HG03135 (cell line): ENCODE measurements around the gene TSPAN16.

Source experiments
- ATAC-seq: cut with Tn5 transposase; IDR thresholded peaks from one replicate; pipeline ENCODE4 v1.9.1; 2021; ENCODE audit warnings: mild to moderate bottlenecking, moderate library complexity; ENCODE audit not compliant: unreplicated experiment

The TSPAN16 gene

GRCh38 chr19:11268783-11269267 lies 27.1 kb upstream of the TSPAN16 start:
- no peak for ATAC-seq

GRCh38 chr19:11269408-11269807 lies 26.6 kb upstream of the TSPAN16 start:
- ATAC-seq: no peak

- ATAC-seq: no peak
Observed at GRCh38 chr19:11273296-11273695, 22.7 kb upstream of the TSPAN16 start.

GRCh38 chr19:11273989-11274388 lies 22.0 kb upstream of the TSPAN16 start:
- no peak for ATAC-seq

GRCh38 chr19:11274533-11275086 lies 21.4 kb upstream of the TSPAN16 start:
- ATAC-seq: no peak

- ATAC-seq: no peak
Observed at GRCh38 chr19:11278670-11279069, 17.3 kb upstream of the TSPAN16 start.

GRCh38 chr19:11279505-11280236 lies 16.3 kb upstream of the TSPAN16 start:
- ATAC-seq: no peak

GRCh38 chr19:11281356-11282049 lies 14.5 kb upstream of the TSPAN16 start:
- ATAC-seq: no peak

- no peak for ATAC-seq
Observed at GRCh38 chr19:11284515-11284914, 11.4 kb upstream of the TSPAN16 start.

GRCh38 chr19:11286312-11286974 lies 9.5 kb upstream of the TSPAN16 start:
- no peak for ATAC-seq

- ATAC-seq: no peak
Observed at GRCh38 chr19:11288349-11288748, 7.6 kb upstream of the TSPAN16 start.

GRCh38 chr19:11290256-11290655 lies 5.7 kb upstream of the TSPAN16 start:
- no peak for ATAC-seq

- ATAC-seq: no peak
Observed at GRCh38 chr19:11291415-11291814, 4.5 kb upstream of the TSPAN16 start.

- ATAC-seq: no peak
Observed at GRCh38 chr19:11291991-11292390, 4.0 kb upstream of the TSPAN16 start.

- ATAC-seq: no peak
Observed at GRCh38 chr19:11293433-11294389, 2.2 kb upstream of the TSPAN16 start.

- no peak for ATAC-seq
Observed at GRCh38 chr19:11295180-11295579, 780 bp upstream of the TSPAN16 start.

GRCh38 chr19:11296264-11296663 lies 304 bp downstream of the TSPAN16 start:
- ATAC-seq: no peak

GRCh38 chr19:11299946-11300810 lies 4.2 kb downstream of the TSPAN16 start:
- ATAC-seq: no peak

- no peak for ATAC-seq
Observed at GRCh38 chr19:11300811-11301120, 4.8 kb downstream of the TSPAN16 start.

GRCh38 chr19:11304936-11305335 lies 9.0 kb downstream of the TSPAN16 start:
- ATAC-seq: no peak
